SW480 (cell line): ENCODE data around the gene RIMBP2.
"Not testable (repeated sequence)": the region's sequence is repeated elsewhere in the genome, so short reads cannot be mapped to it uniquely, and the experiment has no call there.

ENCODE experiments used
- DNase-seq: peaks from one replicate; pipeline ENCODE4 v3.0.0-alpha.2; 2016; ENCODE audit warnings: low spot score

The RIMBP2 gene, protein sequence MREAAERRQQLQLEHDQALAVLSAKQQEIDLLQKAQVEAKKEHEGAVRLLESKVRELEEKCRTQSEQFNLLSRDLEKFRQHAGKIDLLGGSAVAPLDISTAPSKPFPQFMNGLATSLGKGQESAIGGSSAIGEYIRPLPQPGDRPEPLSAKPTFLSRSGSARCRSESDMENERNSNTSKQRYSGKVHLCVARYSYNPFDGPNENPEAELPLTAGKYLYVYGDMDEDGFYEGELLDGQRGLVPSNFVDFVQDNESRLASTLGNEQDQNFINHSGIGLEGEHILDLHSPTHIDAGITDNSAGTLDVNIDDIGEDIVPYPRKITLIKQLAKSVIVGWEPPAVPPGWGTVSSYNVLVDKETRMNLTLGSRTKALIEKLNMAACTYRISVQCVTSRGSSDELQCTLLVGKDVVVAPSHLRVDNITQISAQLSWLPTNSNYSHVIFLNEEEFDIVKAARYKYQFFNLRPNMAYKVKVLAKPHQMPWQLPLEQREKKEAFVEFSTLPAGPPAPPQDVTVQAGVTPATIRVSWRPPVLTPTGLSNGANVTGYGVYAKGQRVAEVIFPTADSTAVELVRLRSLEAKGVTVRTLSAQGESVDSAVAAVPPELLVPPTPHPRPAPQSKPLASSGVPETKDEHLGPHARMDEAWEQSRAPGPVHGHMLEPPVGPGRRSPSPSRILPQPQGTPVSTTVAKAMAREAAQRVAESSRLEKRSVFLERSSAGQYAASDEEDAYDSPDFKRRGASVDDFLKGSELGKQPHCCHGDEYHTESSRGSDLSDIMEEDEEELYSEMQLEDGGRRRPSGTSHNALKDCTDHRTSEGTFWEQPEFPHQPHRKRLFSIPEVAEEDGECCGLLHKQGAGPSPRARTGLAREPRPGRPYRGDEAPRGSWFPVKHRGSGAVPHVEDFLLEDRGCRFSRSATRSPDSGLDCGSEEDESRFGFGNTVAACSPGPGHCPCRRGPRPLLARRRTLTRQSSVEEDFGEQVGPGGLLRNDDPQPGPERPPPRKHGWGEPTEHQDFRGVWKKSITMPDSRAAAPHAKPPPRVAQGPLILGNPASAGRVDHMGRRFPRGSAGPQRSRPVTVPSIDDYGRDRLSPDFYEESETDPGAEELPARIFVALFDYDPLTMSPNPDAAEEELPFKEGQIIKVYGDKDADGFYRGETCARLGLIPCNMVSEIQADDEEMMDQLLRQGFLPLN (N-terminal part only)

GRCh38 chr12:130715998-130716968 lies at the start of gene RIMBP2:
Gene RIMBP2, minus strand, starts transcription at chr12:130716299. Its CDS starts 237,286 bp downstream, at chr12:130479013.
- peak; percentile 68 for DNase-seq

DNA sequence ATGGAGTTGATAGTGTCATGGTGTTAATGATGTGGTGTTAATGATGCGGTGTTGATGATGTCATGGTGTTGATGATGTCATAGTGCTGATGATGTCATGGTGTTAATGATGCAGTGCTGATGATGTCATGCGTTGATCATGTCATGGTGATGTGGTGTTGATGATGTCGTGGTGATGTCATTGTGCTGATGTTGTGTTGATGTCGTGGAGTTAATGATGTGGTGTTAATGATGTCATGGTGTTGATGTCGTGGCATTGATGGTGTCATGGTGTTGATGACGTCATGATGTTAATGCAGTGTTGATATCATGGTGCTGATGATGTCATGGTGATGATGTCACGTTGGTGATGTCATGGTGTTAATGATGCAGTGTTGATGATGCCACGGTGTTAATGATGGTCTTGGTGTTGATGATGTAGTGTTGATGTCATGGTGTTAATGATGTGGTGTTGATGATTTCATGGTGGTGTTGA lies 49.1 kb upstream of the RIMBP2 start:
- no peak for DNase-seq

- DNase-seq = no peak
Observed at GRCh38 chr12:130764475-130765185, 48.5 kb upstream of the RIMBP2 start.

DNA sequence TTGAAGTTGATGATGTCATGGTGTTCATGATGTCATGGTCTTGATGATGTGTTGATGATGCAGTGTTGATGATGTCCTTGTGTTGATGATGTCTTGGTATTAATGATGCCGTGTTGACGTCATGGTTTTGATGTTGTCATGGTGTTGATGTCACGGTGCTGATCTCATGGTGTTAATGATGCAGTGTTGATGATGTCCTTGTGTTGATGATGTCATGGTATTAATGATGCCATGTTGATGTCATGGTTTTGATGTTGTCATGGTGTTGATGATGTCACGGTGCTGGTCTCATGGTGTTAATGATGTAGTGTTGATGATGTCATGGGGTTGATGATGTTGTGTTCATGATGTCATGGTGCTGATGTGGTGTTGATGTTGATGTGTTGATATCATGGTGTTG lies 48.0 kb upstream of the RIMBP2 start:
- no peak for DNase-seq

DNA sequence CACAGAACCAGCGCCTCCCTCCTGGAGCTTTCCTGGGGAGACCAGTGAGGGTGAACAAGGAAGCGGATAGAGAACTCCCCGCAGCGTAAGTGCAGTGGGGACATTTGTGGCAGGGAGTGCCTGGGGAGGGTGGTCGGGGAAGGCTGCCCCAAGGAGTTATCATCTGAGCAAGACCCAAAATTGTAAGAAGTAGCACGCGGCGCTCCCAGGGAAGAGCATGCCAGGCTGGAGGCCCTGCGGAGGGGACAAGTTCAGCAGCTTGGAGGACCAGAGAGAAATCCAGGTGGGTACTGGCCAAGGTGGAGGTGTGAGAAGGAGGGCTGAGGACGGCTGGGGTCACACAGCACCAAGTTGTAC lies 46.2 kb upstream of the RIMBP2 start:
- DNase-seq = no peak

GRCh38 chr12:130761537-130762318 lies 45.6 kb upstream of the RIMBP2 start:
- peak; percentile 55 for DNase-seq

- DNase-seq = no peak
Observed at GRCh38 chr12:130754234-130754901, 38.3 kb upstream of the RIMBP2 start.

DNA sequence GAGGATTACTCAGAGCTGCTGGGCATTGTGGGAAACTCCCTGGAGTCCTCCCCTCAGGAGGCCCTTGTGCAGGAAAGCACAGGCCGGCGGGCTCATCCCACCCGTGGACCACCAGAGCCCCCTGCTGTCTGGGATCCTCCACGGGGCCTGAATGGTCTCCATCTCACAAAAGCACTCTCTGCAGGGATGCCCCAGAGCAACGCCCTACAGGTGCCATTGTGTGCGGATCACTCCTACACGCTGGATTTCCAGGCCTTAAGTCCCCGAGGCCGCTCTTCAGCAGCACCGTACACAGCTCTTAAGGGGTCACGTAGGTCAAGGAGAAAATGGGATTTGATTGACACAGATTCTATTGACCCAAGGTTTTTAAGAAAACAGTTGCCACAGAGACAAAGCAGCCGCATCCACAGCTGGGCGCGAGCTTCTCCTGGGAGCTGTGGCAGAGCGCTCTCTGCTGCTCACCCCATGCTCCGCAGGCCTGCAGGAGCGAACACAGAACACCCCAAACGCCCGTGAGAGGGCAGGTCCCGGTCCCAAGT lies 36.7 kb upstream of the RIMBP2 start:
- DNase-seq = no peak

- not testable (repeated sequence) for DNase-seq
Observed at GRCh38 chr12:130752037-130752436, 35.9 kb upstream of the RIMBP2 start.

- DNase-seq = peak; percentile 40
Observed at GRCh38 chr12:130748786-130749185, 32.7 kb upstream of the RIMBP2 start.

DNA sequence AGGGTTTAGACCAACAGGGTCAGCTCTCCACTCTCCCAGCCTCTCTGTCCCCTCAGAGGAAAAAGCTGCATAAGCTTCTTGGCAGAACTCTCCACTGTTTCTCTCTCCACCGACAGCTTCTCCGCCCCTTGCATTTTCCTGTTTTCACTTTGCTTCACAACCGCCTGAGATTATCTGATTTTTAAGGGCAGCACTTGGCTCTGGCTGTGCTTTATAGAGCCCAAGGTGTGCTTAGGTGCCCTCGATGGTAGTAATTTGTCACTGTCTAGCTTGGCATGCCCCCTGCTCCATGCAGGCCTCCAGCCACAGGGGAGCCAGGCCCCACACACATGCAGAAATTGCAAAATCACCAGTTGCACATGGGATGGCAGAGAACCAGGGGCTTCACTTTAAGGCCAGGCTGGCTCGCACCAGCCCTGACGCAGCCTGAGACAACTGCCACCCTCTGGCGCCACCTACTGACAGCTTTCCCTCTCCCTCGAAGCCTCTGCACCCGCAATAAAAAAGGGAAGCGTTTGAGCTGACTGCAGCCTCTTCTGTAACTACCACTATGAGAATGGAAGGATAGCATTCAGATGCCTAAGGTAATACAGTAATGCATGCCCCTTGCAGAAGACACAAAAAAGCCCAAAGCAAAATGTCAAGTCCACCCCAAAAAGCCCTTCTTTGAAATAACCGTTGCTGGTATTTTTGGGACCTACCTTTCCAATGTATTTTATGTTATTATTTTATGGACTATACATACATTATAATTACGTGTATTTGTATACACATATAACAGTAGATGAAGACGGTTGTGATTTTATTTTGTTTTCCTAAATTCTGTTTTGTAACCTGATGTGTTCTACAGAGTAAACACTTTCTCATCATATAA lies 32.0 kb upstream of the RIMBP2 start:
- peak; percentile 69 for DNase-seq

- no peak for DNase-seq
Observed at GRCh38 chr12:130746546-130746945, 30.4 kb upstream of the RIMBP2 start.

- no peak for DNase-seq
Observed at GRCh38 chr12:130745921-130746320, 29.8 kb upstream of the RIMBP2 start.

DNA sequence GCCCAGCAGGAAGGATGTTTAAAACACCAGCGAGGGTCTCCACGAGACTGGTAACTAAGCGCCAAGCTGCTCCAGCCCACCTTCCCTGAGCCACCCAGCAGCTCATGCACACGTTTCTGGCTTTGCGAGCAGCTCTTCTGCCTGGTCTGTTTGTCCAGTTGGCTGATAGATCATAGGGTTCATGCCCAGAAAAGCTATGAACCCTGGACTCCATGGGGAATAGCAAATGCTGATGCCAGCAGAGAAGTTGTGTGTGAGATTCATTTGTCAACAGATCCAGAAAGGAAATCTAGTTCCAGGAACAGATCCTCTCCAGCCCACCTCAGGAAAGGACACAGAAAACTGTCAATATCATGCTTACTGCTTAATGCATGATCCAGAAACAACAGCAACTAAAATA lies 28.2 kb upstream of the RIMBP2 start:
- no peak for DNase-seq

- DNase-seq = no peak
Observed at GRCh38 chr12:130743606-130744005, 27.5 kb upstream of the RIMBP2 start.

GRCh38 chr12:130743176-130743575 lies 27.1 kb upstream of the RIMBP2 start:
- no peak for DNase-seq

- DNase-seq = no peak
Observed at GRCh38 chr12:130742716-130743115, 26.6 kb upstream of the RIMBP2 start.

DNA sequence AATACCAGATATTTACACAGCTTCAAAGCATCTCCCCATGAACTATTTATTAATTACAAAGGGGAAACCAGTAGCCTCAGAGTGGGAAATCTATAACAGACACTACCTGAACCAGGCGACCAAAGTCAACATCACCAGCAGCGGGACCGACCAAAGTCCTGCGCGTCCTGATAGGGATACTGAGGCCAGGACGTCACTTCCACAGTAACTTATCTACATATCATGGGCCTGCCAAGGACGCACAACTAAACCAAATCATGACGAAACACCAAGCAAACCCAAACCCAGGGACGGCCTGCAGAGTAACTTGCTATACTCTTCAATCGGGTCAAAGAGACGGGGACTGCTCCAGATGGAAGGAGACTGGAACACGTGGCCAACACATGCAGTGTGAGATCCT lies 26.0 kb upstream of the RIMBP2 start:
- no peak for DNase-seq
